ENCODE data around the gene OR6C75. TPM values are rescaled to one million over a fixed set of nuclear protein-coding genes. Genes with fewer than 3 reads are reported as not detected.

Gene OR6C75
- not detected in 2 replicates for total RNA-seq (2014; rRNA removed; shearing (Covaris generic))

GRCh38 chr12:55362675-55363074, at the start of gene OR6C75:
Gene OR6C75, plus strand, starts transcription at chr12:55362975. Its CDS starts 2,136 bp downstream, at chr12:55365111.

GRCh38 chr12:55314043-55314442, 48.7 kb upstream of the OR6C75 start, which contains the start of gene OR6C1:
Gene OR6C1, plus strand, starts transcription at chr12:55314343. Its CDS starts 6,257 bp downstream, at chr12:55320600.

GRCh38 chr12:55330446-55330845, 32.3 kb upstream of the OR6C75 start, which contains the start of gene OR6C3:
Gene OR6C3, plus strand, starts transcription at chr12:55330746. Its CDS starts 955 bp downstream, at chr12:55331701.

GRCh38 chr12:55400229-55400628, 37.5 kb downstream of the OR6C75 start, which contains the start of gene OR6C65:
Gene OR6C65, plus strand, starts transcription at chr12:55400529. Its CDS starts 0 bp downstream, at chr12:55400529.

Other genes with a start within 250 kb of the OR6C75 start
- not detected in 2 replicates for gene OR9K2, start 236.6 kb upstream of the OR6C75 start, total RNA-seq (2014; rRNA removed; shearing (Covaris generic))
- gene OR10A7, start 141.9 kb upstream of the OR6C75 start, total RNA-seq (2014; rRNA removed; shearing (Covaris generic)): not detected in 2 replicates
- gene OR6C74, start 118.4 kb upstream of the OR6C75 start, total RNA-seq (2014; rRNA removed; shearing (Covaris generic)): not detected in 2 replicates
- gene OR6C6, start 66.4 kb upstream of the OR6C75 start, total RNA-seq (2014; rRNA removed; shearing (Covaris generic)): not detected in 2 replicates
- not detected in 2 replicates for gene OR6C1, start 48.6 kb upstream of the OR6C75 start, total RNA-seq (2014; rRNA removed; shearing (Covaris generic))
- gene OR6C3, start 32.2 kb upstream of the OR6C75 start, total RNA-seq (2014; rRNA removed; shearing (Covaris generic)): not detected in 2 replicates
- not detected in 2 replicates for gene OR6C65, start 37.6 kb downstream of the OR6C75 start, total RNA-seq (2014; rRNA removed; shearing (Covaris generic))
- not detected in 2 replicates for gene OR6C76, start 63.3 kb downstream of the OR6C75 start, total RNA-seq (2014; rRNA removed; shearing (Covaris generic))
- gene OR6C2, start 81.1 kb downstream of the OR6C75 start, total RNA-seq (2014; rRNA removed; shearing (Covaris generic)): not detected in 2 replicates
- gene OR6C70, start 107.2 kb downstream of the OR6C75 start, total RNA-seq (2014; rRNA removed; shearing (Covaris generic)): 0.38 TPM in 1 of 2 replicates, not detected in the other
- not detected in 2 replicates for gene OR6C68, start 129.4 kb downstream of the OR6C75 start, total RNA-seq (2014; rRNA removed; shearing (Covaris generic))
- gene OR6C4, start 186.6 kb downstream of the OR6C75 start, total RNA-seq (2014; rRNA removed; shearing (Covaris generic)): not detected in 2 replicates
- gene OR2AP1, start 209.5 kb downstream of the OR6C75 start, total RNA-seq (2014; rRNA removed; shearing (Covaris generic)): not detected in 2 replicates

Data from A375 (cell line).